ENCODE results near the gene PCDHGB3.
"Not testable (repeated sequence)": the region's sequence is repeated elsewhere in the genome, so short reads cannot be mapped to it uniquely, and the experiment has no call there.

The PCDHGB3 gene

GRCh38 chr5:141338538-141339306, 31.3 kb upstream of the PCDHGB3 start, which contains the start of gene PCDHGA2:
TSS of gene PCDHGA2 (plus strand) at chr5:141338760.
- H3K27me3 ChIP-seq, result peaks cover 100% of the 10 kb centered on the region
- peaks cover 11% of the 10 kb centered on the region for H3K9me3 ChIP-seq
- no peak within 1 kb of the TSS for H3K27ac ChIP-seq
- H3K4me3 ChIP-seq (ENCODE audit: low read depth in 1 of 2, low read length in 1 of 2), result no peak within 1 kb of the TSS
- H3K4me1 ChIP-seq (ENCODE audit: control insufficient read depth in 1 of 2, insufficient read depth in 1 of 2, low read depth in 1 of 2, low read length in 1 of 2), result no peaks in the 10 kb centered on the region
- no peaks in the 10 kb centered on the region for H3K36me3 ChIP-seq
- no peak for TF ChIP-seq CTCF (IDR thresholded peaks at IDR 0.05)

- peaks cover 17% of the 10 kb centered on the region for H3K9me3 ChIP-seq
- H3K27me3 ChIP-seq, result peaks cover 98% of the 10 kb centered on the region
These were observed 29.2 kb upstream of the PCDHGB3 start for GRCh38 chr5:141340781-141341354.

GRCh38 chr5:141342773-141343172, 27.3 kb upstream of the PCDHGB3 start:
- Histone ChIP-seq H3K27ac (no peak overlapping the region), H3K9me3 (peaks cover 17% of the 10 kb centered on the region), H3K4me3 (ENCODE audit: low read depth in 1 of 2, low read length in 1 of 2) (no peak overlapping the region), H3K27me3 (peaks cover 94% of the 10 kb centered on the region), H3K4me1 (ENCODE audit: control insufficient read depth in 1 of 2, insufficient read depth in 1 of 2, low read depth in 1 of 2, low read length in 1 of 2) (no peaks in the 10 kb centered on the region), H3K36me3 (no peaks in the 10 kb centered on the region)
- TF ChIP-seq CTCF (IDR thresholded peaks at IDR 0.05), result no peak

More at GRCh38 chr5:141340781-141341354, 29.2 kb upstream of the PCDHGB3 start:
- H3K4me3 ChIP-seq (ENCODE audit: low read depth in 1 of 2, low read length in 1 of 2); H3K27ac ChIP-seq; H3K36me3 ChIP-seq; H3K4me1 ChIP-seq (ENCODE audit: control insufficient read depth in 1 of 2, insufficient read depth in 1 of 2, low read depth in 1 of 2, low read length in 1 of 2): not testable (repeated sequence)

GRCh38 chr5:141343242-141343952, 26.6 kb upstream of the PCDHGB3 start, which contains the start of gene PCDHGA3:
TSS of gene PCDHGA3 (plus strand) at chr5:141343829. CDS start at chr5:141344034, 205 bp downstream.
- peaks cover 17% of the 10 kb centered on the region for H3K9me3 ChIP-seq
- H3K27me3 ChIP-seq, result peaks cover 89% of the 10 kb centered on the region
- no peaks in the 10 kb centered on the region for H3K4me1 ChIP-seq (ENCODE audit: control insufficient read depth in 1 of 2, insufficient read depth in 1 of 2, low read depth in 1 of 2, low read length in 1 of 2)
- no peak for TF ChIP-seq CTCF (IDR thresholded peaks at IDR 0.05)
- H3K36me3 ChIP-seq, result no peaks in the 10 kb centered on the region
- H3K4me3 ChIP-seq (ENCODE audit: low read depth in 1 of 2, low read length in 1 of 2), result peak within 1 kb of the TSS in 1 of 2 experiments; percentile 4
- H3K27ac ChIP-seq, result no peak within 1 kb of the TSS

GRCh38 chr5:141343953-141344463, 26.0 kb upstream of the PCDHGB3 start:
- Histone ChIP-seq H3K36me3 (no peaks in the 10 kb centered on the region), H3K27ac (no peak overlapping the region), H3K27me3 (peaks cover 89% of the 10 kb centered on the region), H3K4me1 (ENCODE audit: control insufficient read depth in 1 of 2, insufficient read depth in 1 of 2, low read depth in 1 of 2, low read length in 1 of 2) (no peaks in the 10 kb centered on the region), H3K4me3 (ENCODE audit: low read depth in 1 of 2, low read length in 1 of 2) (peak overlapping the region in 1 of 2 experiments; percentile 4), H3K9me3 (peaks cover 17% of the 10 kb centered on the region)
- TF ChIP-seq CTCF (IDR thresholded peaks at IDR 0.05), result no peak

Measured in neutrophil (primary cell).